Common myeloid progenitor, CD34-positive (primary cell): ENCODE data around the gene ADAMTS17.

Experiments used
- CTCF ChIA-PET: fragments of 350-600 bp; sonication (Branson Sonifier 250); formaldehyde crosslinking; loops from one replicate; lab custom pipeline; 2021; ENCODE audit warnings: antibody characterized with exemption; lab: Charles Lee
- POLR2A ChIA-PET: fragments of 350-600 bp; sonication (Branson Sonifier 250); formaldehyde crosslinking; loops from one replicate; lab custom pipeline; 2021; ENCODE audit warnings: antibody characterized with exemption; lab: Charles Lee
- DNase-seq, 3 donors: peaks; one replicate each; pipeline versions ENCODE4 v3.0.0 to v3.0.0-alpha.2; 2013
- H3K27ac ChIP-seq, 2 experiments: 1 replicate in 1 of 2; 2 replicates in 1 of 2; pipeline ENCODE4 v1.7.0; 2013; ENCODE audit warnings: inconsistent platforms in 2 of 2, low read length in 2 of 2, mild to moderate bottlenecking in 2 of 2, low read depth in 1 of 2, moderate library complexity in 1 of 2; ENCODE audit not compliant: severe bottlenecking in 2 of 2, insufficient read depth in 1 of 2, poor library complexity in 1 of 2
- H3K27me3 ChIP-seq, 5 experiments: replicated peaks in 2 of 5; 1 replicate in 3 of 5; 2 replicates in 2 of 5; pipeline versions ENCODE4 v1.6.1 to v1.7.0; 2013; ENCODE audit warnings: low read length in 4 of 5, mild to moderate bottlenecking in 2 of 5, moderate library complexity in 2 of 5, inconsistent platforms in 1 of 5; ENCODE audit not compliant: insufficient read depth in 5 of 5, control insufficient read depth in 4 of 5
- H3K36me3 ChIP-seq, 4 experiments: 1 replicate in 2 of 4; 2 replicates in 2 of 4; pipeline versions ENCODE4 v1.6.1 to v1.7.0; 2013; ENCODE audit warnings: low read length in 3 of 4, control low read depth in 1 of 4, mild to moderate bottlenecking in 1 of 4; ENCODE audit not compliant: control insufficient read depth in 4 of 4, insufficient read depth in 4 of 4
- H3K4me1 ChIP-seq, 4 experiments: 1 replicate in 3 of 4; 2 replicates in 1 of 4; pipeline versions ENCODE4 v1.6.1 to v1.7.1; 2013; ENCODE audit warnings: low read length in 3 of 4, mild to moderate bottlenecking in 3 of 4, control low read depth in 1 of 4, inconsistent platforms in 1 of 4, moderate library complexity in 1 of 4; ENCODE audit not compliant: control insufficient read depth in 4 of 4, insufficient read depth in 4 of 4; ENCODE audit errors: control extremely low read depth in 1 of 4
- H3K4me3 ChIP-seq, 7 experiments: 1 replicate in 4 of 7; 2 replicates in 3 of 7; pipeline versions ENCODE4 v1.5.1 to v1.7.0; 2013; ENCODE audit warnings: mild to moderate bottlenecking in 7 of 7, low read length in 6 of 7, moderate library complexity in 6 of 7, inconsistent platforms in 2 of 7, low read depth in 2 of 7, control low read depth in 1 of 7; ENCODE audit not compliant: insufficient read depth in 4 of 7, control insufficient read depth in 1 of 7; ENCODE audit errors: extremely low read depth in 1 of 7
- H3K9me3 ChIP-seq, 5 experiments: 1 replicate in 4 of 5; 2 replicates in 1 of 5; pipeline versions ENCODE4 v1.6.1 to v1.7.1; 2013; ENCODE audit warnings: low read length in 4 of 5, mild to moderate bottlenecking in 2 of 5, inconsistent platforms in 1 of 5, low read depth in 1 of 5, moderate library complexity in 1 of 5; ENCODE audit not compliant: control insufficient read depth in 4 of 5, insufficient read depth in 2 of 5; ENCODE audit errors: control extremely low read depth in 1 of 5
- WGBS: methylation state at CpG from one replicate; pipeline ENCODE4 v1.1.5; 2013; ENCODE audit not compliant: insufficient coverage; 5-methylcytosine and 5-hydroxymethylcytosine counted together

Gene ADAMTS17

DNA sequence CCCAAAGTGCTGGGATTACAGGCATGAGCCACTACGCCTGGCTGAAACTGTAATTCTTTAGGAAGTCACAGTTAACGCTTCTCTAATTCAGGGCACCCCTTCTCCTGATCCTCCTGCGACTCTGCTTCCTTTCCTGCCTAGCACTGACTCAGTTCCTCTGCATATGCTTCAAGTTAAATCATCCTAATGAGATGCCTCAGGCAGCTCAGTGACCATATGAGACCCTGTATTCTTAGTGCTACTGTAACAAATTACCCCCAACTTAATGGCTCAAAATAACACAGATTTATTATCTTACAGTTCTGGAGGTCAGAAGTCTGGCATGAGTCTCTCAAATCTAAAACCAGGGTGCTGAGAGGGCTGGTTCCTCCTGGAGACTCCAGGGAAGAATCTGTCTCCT, 336.8 kb downstream of the ADAMTS17 start:
- ChIA-PET CTCF (no interaction called here), POLR2A (no interaction called here)
- WGBS = 61% methylated on average over 3 of the region's 3 CpGs
- no peaks in the 10 kb centered on the region for H3K4me1 ChIP-seq
- H3K4me3 ChIP-seq = no peak overlapping the region
- no peak overlapping the region for H3K27ac ChIP-seq
- peaks cover 0 to 7% (median 0%) of the 10 kb centered on the region in 5 experiments for H3K27me3 ChIP-seq
- H3K9me3 ChIP-seq = no peaks in the 10 kb centered on the region
- no peaks in the 10 kb centered on the region for H3K36me3 ChIP-seq
- no peak for DNase-seq

DNA sequence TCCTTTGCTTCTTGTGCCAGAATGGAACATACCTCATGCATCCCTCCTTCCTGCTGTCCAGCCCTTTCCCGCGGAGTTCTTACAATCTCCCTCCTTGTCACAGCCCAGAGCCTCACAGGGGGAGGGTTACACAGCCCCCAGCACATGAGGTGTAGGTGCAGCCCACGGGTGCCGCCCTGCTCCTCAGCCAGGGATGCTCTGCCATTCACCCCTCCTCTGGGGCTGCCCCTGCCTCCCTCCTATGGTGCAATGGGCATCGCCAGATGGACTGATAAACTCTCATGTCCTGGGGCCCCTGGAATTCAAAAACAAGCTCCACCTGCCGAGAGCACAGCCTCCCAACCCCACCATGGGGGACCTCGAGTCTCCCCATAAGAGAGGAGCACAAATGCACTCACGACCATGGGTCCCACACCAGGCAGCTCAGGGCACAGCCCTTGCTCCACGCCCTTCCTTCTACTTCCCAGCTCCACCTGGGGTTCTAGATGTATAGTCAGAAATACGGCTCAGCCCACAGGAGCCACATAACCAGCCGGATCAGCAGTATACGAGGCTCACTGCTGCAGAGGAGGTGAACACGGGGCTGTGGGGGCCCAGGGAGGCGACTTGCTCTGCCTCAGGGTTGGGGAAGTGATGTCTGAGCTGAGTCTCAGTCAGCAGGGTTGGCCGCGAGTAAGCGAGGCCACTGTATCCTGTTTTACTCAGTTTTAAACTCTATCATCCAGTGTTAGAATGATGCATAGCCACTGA, 338.8 kb downstream of the ADAMTS17 start:
- H3K36me3 ChIP-seq = no peaks in the 10 kb centered on the region
- no peak overlapping the region for H3K27ac ChIP-seq
- CTCF ChIA-PET = no interaction called here
- H3K9me3 ChIP-seq = no peaks in the 10 kb centered on the region
- H3K27me3 ChIP-seq = peaks cover 0 to 9% (median 0%) of the 10 kb centered on the region in 5 experiments
- POLR2A ChIA-PET = no interaction called here
- 91% methylated on average over 16 of the region's 17 CpGs for WGBS
- DNase-seq = no peak
- H3K4me3 ChIP-seq = no peak overlapping the region
- no peaks in the 10 kb centered on the region for H3K4me1 ChIP-seq

- H3K36me3 ChIP-seq = no peaks in the 10 kb centered on the region
- no peak overlapping the region for H3K27ac ChIP-seq
- DNase-seq = no peak
- no peaks in the 10 kb centered on the region for H3K9me3 ChIP-seq
- H3K27me3 ChIP-seq = peaks cover 0 to 15% (median 0%) of the 10 kb centered on the region in 5 experiments
- 90% methylated on average over 16 of the region's 16 CpGs for WGBS
- no peaks in the 10 kb centered on the region for H3K4me1 ChIP-seq
- no peak overlapping the region for H3K4me3 ChIP-seq
- POLR2A ChIA-PET = no interaction called here
- CTCF ChIA-PET = no interaction called here
These were observed 339.6 kb downstream of the ADAMTS17 start for GRCh38 chr15:100002086-100002620.

DNA sequence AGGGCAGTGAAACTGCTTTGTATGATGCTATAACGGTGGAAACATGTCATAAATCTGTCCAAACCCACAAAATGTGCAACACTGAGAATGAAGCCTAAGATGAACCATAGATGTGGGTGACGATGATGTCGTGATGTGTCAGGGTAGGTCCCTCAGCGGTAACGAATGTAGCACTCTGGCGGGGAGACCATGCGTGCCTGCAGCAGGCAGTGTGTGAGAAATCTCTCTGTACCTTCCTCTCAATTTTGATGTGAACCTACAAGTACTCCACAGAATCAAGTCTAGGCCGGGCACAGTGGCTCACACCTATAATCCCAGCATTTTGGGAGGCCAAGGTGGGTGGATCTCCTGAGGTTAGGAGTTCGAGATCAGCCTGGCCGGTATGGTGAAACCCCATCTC, 340.4 kb downstream of the ADAMTS17 start:
- H3K4me1 ChIP-seq = no peaks in the 10 kb centered on the region
- H3K27me3 ChIP-seq = peaks cover 0 to 18% (median 0%) of the 10 kb centered on the region in 5 experiments
- no peaks in the 10 kb centered on the region for H3K36me3 ChIP-seq
- CTCF ChIA-PET = no interaction called here
- no peak for DNase-seq
- POLR2A ChIA-PET = no interaction called here
- 88% methylated on average over 8 of the region's 10 CpGs for WGBS
- no peak overlapping the region for H3K27ac ChIP-seq
- no peaks in the 10 kb centered on the region for H3K9me3 ChIP-seq
- no peak overlapping the region for H3K4me3 ChIP-seq

DNA sequence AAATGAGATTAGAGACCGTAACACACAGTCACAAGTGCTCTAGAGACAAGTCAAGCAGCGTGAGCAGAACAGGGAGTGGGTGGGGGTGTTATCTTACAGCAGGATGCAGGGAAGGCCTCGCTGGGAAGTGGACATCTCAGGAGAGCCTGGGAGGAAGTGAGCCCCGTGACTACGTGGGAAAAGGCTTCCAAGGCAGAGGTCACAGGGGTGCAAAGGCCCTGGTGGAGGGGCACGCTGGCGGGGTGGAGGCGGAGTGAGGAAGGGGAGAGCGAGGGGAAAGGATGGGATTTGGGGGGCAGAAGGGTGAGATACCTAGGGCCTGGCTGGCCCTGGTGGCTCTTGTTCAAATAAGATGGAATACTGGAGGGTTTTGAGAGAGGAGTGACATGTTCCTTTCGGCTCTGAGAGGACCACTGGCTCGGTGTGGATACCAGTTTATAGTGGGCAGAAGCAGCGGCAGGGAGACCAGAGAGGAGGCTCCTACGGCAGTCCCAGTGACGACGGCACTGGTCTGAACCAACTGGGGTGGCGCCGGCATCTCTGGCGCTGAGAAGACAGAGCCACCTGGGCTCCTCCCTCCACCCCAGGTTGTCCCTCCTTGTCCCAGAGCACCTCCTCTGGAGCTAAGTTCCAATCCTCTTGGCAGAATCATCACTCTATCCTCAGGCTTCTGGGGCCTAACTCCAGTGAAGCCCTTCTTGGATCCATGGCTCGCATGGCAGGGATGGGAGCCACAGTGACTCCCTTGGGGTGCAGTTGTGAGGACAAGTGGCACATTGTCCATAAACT, 342.3 kb downstream of the ADAMTS17 start:
- Histone ChIP-seq H3K27ac (no peak overlapping the region), H3K9me3 (no peaks in the 10 kb centered on the region), H3K27me3 (peaks cover 0 to 25% (median 2%) of the 10 kb centered on the region in 5 experiments), H3K4me1 (no peaks in the 10 kb centered on the region), H3K4me3 (no peak overlapping the region), H3K36me3 (no peaks in the 10 kb centered on the region)
- ChIA-PET POLR2A (no interaction called here), CTCF (no interaction called here)
- WGBS = 88% methylated on average over 18 of the region's 19 CpGs
- DNase-seq = no peak

GRCh38 chr15:99998661-99999101, 343.1 kb downstream of the ADAMTS17 start:
- 98% methylated on average over 10 of the region's 12 CpGs for WGBS
- Histone ChIP-seq H3K36me3 (no peaks in the 10 kb centered on the region), H3K4me1 (no peaks in the 10 kb centered on the region), H3K4me3 (no peak overlapping the region), H3K27me3 (peaks cover 0 to 29% (median 2%) of the 10 kb centered on the region in 5 experiments), H3K9me3 (no peaks in the 10 kb centered on the region), H3K27ac (no peak overlapping the region)
- no peak for DNase-seq
- ChIA-PET POLR2A (no interaction called here), CTCF (no interaction called here)
